ENCODE data around the gene C3orf18. TPM values are rescaled to one million over a fixed set of nuclear protein-coding genes. Genes with fewer than 3 reads are reported as not detected.
A peak's percentile ranks its signal among the peaks of the same experiment; 100 is the strongest.

Gene C3orf18
- total RNA-seq, 2 experiments from 2014 or later = 3.9 to 5.2 TPM

DNA sequence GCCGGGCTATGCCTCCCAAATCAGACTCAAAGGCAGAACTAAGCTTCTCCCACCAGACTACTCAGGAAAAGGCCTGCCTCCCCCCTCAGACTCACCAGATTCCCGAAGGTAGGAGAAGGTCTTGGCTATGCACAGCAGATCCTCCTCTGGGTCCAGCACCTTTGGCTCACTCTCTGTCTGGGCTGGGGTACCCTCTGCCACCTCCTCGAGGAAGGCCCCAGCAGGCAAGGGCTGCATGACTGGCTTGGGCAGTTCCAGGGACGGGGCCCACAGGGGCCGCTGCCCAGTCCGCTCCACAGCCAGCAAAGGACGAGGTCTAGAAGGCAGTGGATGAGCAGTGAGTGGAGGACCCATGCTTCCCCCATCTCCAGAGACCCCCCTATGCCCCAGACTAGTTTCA is 40.7 kb upstream of the C3orf18 start:
- Histone ChIP-seq H3K9me3 (ENCODE audit: control insufficient read depth in 1 of 2, insufficient read depth in 1 of 2, low read length in 2 of 2) (no peaks in the 10 kb centered on the region), H3K4me3 (ENCODE audit: low read length) (peak overlapping the region; percentile 87), H3K27me3 (ENCODE audit: control insufficient read depth in 1 of 2, insufficient read depth in 2 of 2, low read length in 2 of 2) (no peaks in the 10 kb centered on the region), H3K27ac (ENCODE audit: low read depth in 1 of 2, low read length in 2 of 2) (peak overlapping the region; percentile 51 to 61), H3K36me3 (ENCODE audit: insufficient read depth, low read length) (peaks cover 77% of the 10 kb centered on the region), H3K4me1 (ENCODE audit: insufficient read depth, low read length) (peaks cover 95% of the 10 kb centered on the region)
- H3K4me3 Mint-ChIP-seq = peak overlapping the region; percentile 96
- ChIA-PET CTCF (interaction anchor here (9.5 to 9.7 kb wide), 2 partner anchors 18 to 38 kb away, joined by 114 to 234 read pairs; partner anchors contain the start of genes C3orf18 and HEMK1), POLR2A (interaction anchor here (1.1 to 20.8 kb wide), 3 partner anchors 17 to 36 kb away, joined by 3 to 446 read pairs (median 5); partner anchors contain the start of genes C3orf18 and HEMK1)
- no peaks in the 10 kb centered on the region for H3K27me3 Mint-ChIP-seq
- H3K36me3 Mint-ChIP-seq (ENCODE audit: low read depth) = peaks cover 73% of the 10 kb centered on the region
- H3K4me1 Mint-ChIP-seq (ENCODE audit: low read depth) = peaks cover 89% of the 10 kb centered on the region
- TF ChIP-seq CTCF (IDR thresholded peaks at IDR 0.05) = no peak
- no peaks in the 10 kb centered on the region for H3K9me3 Mint-ChIP-seq
- peak overlapping the region; percentile 93 for H3K27ac Mint-ChIP-seq
- ATAC-seq (ENCODE audit: poor library complexity) (no peak), DNase-seq (no peak)
- intact Hi-C loops (cut with DNase I, micrococcal nuclease) = no loop called here

- DNase-seq = no peak
- H3K27ac ChIP-seq (ENCODE audit: low read depth in 1 of 2, low read length in 2 of 2) = peak overlapping the region; percentile 51 to 86
- peak overlapping the region; percentile 96 for H3K4me3 Mint-ChIP-seq
- peaks cover 95% of the 10 kb centered on the region for H3K4me1 ChIP-seq (ENCODE audit: insufficient read depth, low read length)
- ChIA-PET POLR2A (interaction anchor here (1.1 to 20.8 kb wide), 4 partner anchors 16 to 35 kb away, joined by 3 to 446 read pairs (median 10); partner anchors contain the start of genes C3orf18 and HEMK1), CTCF (interaction anchor here (1.3 to 9.7 kb wide), 3 partner anchors 9 to 37 kb away, joined by 3 to 234 read pairs (median 114); partner anchors contain the start of genes C3orf18 and HEMK1)
- no peaks in the 10 kb centered on the region for H3K9me3 Mint-ChIP-seq
- intact Hi-C loops (cut with DNase I, micrococcal nuclease) = no loop called here
- H3K36me3 Mint-ChIP-seq (ENCODE audit: low read depth) = peaks cover 74% of the 10 kb centered on the region
- H3K27ac Mint-ChIP-seq = peak overlapping the region; percentile 93
- H3K27me3 ChIP-seq (ENCODE audit: control insufficient read depth in 1 of 2, insufficient read depth in 2 of 2, low read length in 2 of 2) = no peaks in the 10 kb centered on the region
- H3K36me3 ChIP-seq (ENCODE audit: insufficient read depth, low read length) = peaks cover 82% of the 10 kb centered on the region
- TF ChIP-seq CTCF (IDR thresholded peaks at IDR 0.05) = no peak
- H3K9me3 ChIP-seq (ENCODE audit: control insufficient read depth in 1 of 2, insufficient read depth in 1 of 2, low read length in 2 of 2) = no peaks in the 10 kb centered on the region
- peaks cover 92% of the 10 kb centered on the region for H3K4me1 Mint-ChIP-seq (ENCODE audit: low read depth)
- no peaks in the 10 kb centered on the region for H3K27me3 Mint-ChIP-seq
- peak overlapping the region; percentile 87 for H3K4me3 ChIP-seq (ENCODE audit: low read length)
- no peak for ATAC-seq (ENCODE audit: poor library complexity)
Measured at GRCh38 chr3:50607271-50608091, 39.9 kb upstream of the C3orf18 start.

DNA sequence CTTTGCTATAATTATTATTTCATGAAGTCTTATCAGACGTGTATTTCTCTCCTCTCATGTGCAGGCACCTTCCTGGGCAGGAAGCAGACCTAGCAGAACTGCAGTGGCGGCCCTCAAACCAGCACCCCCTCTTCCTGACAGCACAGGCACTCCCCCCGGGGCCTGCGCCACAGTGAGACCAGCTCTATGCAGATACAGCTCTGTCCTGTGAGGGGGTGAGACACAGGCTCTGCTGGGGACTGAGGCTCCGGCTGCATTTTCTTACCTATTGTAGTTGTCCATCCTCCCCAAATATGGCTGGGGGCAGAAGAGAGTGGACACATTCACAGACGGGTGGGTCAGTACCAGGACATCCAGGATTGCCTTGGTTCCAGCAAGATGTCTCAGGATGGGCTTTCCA is 39.0 kb upstream of the C3orf18 start:
- H3K27me3 ChIP-seq (ENCODE audit: control insufficient read depth in 1 of 2, insufficient read depth in 2 of 2, low read length in 2 of 2) = no peaks in the 10 kb centered on the region
- peaks cover 82% of the 10 kb centered on the region for H3K36me3 ChIP-seq (ENCODE audit: insufficient read depth, low read length)
- H3K4me3 Mint-ChIP-seq = peak overlapping the region; percentile 76
- ChIA-PET POLR2A (interaction anchor here (2.7 to 20.8 kb wide), 2 partner anchors 15 to 34 kb away, joined by 14 to 446 read pairs; partner anchors contain the start of genes C3orf18 and HEMK1), CTCF (interaction anchor here (0.8 to 9.5 kb wide), 3 partner anchors 10 to 34 kb away, joined by 3 to 114 read pairs (median 3); no protein-coding TSS in a partner anchor)
- no peaks in the 10 kb centered on the region for H3K9me3 Mint-ChIP-seq
- peak overlapping the region; percentile 87 for H3K4me3 ChIP-seq (ENCODE audit: low read length)
- no peaks in the 10 kb centered on the region for H3K9me3 ChIP-seq (ENCODE audit: control insufficient read depth in 1 of 2, insufficient read depth in 1 of 2, low read length in 2 of 2)
- H3K4me1 ChIP-seq (ENCODE audit: insufficient read depth, low read length) = peaks cover 96% of the 10 kb centered on the region
- ATAC-seq (ENCODE audit: poor library complexity) (no peak), DNase-seq (peak in 7 of 14 experiments; percentile 38 to 66 (median 48))
- no peak for TF ChIP-seq CTCF (IDR thresholded peaks at IDR 0.05)
- peaks cover 74% of the 10 kb centered on the region for H3K36me3 Mint-ChIP-seq (ENCODE audit: low read depth)
- peaks cover 94% of the 10 kb centered on the region for H3K4me1 Mint-ChIP-seq (ENCODE audit: low read depth)
- intact Hi-C loops (cut with DNase I, micrococcal nuclease) = no loop called here
- H3K27ac Mint-ChIP-seq = peak overlapping the region; percentile 93
- H3K27me3 Mint-ChIP-seq = no peaks in the 10 kb centered on the region
- peak overlapping the region; percentile 51 to 86 for H3K27ac ChIP-seq (ENCODE audit: low read depth in 1 of 2, low read length in 2 of 2)

Measured in CD4-positive, alpha-beta T cell (primary cell).